Astrocyte (in vitro differentiated cells and primary cell): ENCODE measurements around the gene CRYBG1.

ENCODE experiments used
- EZH2 ChIP-seq: IDR thresholded peaks from 2 replicates; pipeline ENCODE4 v1.6.1; 2012; ENCODE audit warnings: mild to moderate bottlenecking, low read length, inconsistent platforms; ENCODE audit not compliant: insufficient read depth
- TF ChIP-seq, protein P1 (sequence below): IDR thresholded peaks from 2 replicates; pipeline ENCODE4 v1.5.1; 2011; ENCODE audit warnings: low read depth, mild to moderate bottlenecking, inconsistent platforms, low read length, moderate library complexity; ENCODE audit not compliant: insufficient read depth

DNA sequence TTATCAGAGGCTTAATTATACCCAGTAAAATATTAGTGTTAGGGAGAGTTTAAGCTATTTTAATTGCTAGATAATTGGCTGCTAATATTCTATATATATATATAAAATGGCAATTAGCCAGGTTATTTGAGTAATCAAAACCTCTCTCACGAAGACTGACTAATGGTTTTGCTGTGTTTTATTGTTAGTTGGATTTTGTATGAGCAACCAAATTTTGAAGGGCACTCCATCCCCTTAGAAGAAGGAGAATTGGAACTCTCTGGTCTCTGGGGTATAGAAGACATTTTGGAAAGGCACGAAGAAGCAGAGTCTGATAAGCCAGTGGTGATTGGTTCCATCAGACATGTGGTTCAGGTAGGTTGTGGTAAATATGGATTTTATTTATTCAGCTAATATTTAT is 166.6 kb downstream of the CRYBG1 start:
- TF ChIP-seq, protein P1, sequence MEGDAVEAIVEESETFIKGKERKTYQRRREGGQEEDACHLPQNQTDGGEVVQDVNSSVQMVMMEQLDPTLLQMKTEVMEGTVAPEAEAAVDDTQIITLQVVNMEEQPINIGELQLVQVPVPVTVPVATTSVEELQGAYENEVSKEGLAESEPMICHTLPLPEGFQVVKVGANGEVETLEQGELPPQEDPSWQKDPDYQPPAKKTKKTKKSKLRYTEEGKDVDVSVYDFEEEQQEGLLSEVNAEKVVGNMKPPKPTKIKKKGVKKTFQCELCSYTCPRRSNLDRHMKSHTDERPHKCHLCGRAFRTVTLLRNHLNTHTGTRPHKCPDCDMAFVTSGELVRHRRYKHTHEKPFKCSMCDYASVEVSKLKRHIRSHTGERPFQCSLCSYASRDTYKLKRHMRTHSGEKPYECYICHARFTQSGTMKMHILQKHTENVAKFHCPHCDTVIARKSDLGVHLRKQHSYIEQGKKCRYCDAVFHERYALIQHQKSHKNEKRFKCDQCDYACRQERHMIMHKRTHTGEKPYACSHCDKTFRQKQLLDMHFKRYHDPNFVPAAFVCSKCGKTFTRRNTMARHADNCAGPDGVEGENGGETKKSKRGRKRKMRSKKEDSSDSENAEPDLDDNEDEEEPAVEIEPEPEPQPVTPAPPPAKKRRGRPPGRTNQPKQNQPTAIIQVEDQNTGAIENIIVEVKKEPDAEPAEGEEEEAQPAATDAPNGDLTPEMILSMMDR, result no peak
- no peak for TF ChIP-seq EZH2
